Measurements from ENCODE around the gene BSG.

Gene BSG

GRCh38 chr19:593055-593454 is 20.7 kb downstream of the BSG start:
- no peak overlapping the region for H3K4me3 ChIP-seq (replicated peaks; ENCODE audit: low read depth, low read length)
- no peak for TF ChIP-seq CTCF (IDR thresholded peaks at IDR 0.05; ENCODE audit: low read length, missing control alignments)
- DNase-seq (ENCODE audit: low read depth) = no peak

GRCh38 chr19:593505-593904 is 21.1 kb downstream of the BSG start:
- no peak for DNase-seq (ENCODE audit: low read depth)
- H3K4me3 ChIP-seq (replicated peaks; ENCODE audit: low read depth, low read length) = no peak overlapping the region
- no peak for TF ChIP-seq CTCF (IDR thresholded peaks at IDR 0.05; ENCODE audit: low read length, missing control alignments)

DNA sequence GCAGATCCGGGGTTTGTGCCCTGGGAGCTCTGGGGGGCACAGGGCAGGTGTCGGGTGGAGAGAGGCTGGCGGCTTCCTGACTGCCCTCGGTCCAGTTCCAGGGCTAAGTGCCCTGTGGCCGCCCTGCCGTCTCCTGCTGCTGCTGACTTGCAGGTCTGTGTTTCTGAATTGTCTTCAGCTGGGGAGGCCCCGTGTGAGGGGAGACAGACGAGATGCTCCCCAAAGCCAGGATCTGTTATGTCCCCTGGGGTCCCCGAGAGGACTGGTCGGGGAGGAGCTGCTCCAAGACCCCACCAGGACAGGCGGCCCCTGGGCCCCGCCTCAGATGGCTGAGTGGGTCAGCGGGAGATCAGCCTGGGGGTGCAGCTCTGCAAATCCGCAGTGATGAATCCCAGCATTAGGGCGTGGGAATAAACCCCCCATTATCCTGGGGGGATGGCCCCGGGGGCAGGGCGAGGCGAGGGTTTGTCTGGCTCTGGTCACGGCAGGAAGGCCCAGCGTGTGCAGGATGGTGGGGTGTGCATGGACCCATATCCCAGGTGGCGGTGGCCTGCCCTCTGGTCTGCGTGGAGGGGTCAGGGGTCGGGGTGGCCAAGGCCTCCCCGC is 22.0 kb downstream of the BSG start:
- DNase-seq (ENCODE audit: low read depth) = no peak
- H3K4me3 ChIP-seq (replicated peaks; ENCODE audit: low read depth, low read length) = no peak overlapping the region
- TF ChIP-seq CTCF (IDR thresholded peaks at IDR 0.05; ENCODE audit: low read length, missing control alignments) = no peak

GRCh38 chr19:595326-596262 is 23.2 kb downstream of the BSG start:
- DNase-seq (ENCODE audit: low read depth) = no peak
- no peak for TF ChIP-seq CTCF (IDR thresholded peaks at IDR 0.05; ENCODE audit: low read length, missing control alignments)
- H3K4me3 ChIP-seq (replicated peaks; ENCODE audit: low read depth, low read length) = no peak overlapping the region

- no peak for TF ChIP-seq CTCF (IDR thresholded peaks at IDR 0.05; ENCODE audit: low read length, missing control alignments)
- no peak overlapping the region for H3K4me3 ChIP-seq (replicated peaks; ENCODE audit: low read depth, low read length)
- no peak for DNase-seq (ENCODE audit: low read depth)
These were observed 23.9 kb downstream of the BSG start for GRCh38 chr19:596263-596655.

DNA sequence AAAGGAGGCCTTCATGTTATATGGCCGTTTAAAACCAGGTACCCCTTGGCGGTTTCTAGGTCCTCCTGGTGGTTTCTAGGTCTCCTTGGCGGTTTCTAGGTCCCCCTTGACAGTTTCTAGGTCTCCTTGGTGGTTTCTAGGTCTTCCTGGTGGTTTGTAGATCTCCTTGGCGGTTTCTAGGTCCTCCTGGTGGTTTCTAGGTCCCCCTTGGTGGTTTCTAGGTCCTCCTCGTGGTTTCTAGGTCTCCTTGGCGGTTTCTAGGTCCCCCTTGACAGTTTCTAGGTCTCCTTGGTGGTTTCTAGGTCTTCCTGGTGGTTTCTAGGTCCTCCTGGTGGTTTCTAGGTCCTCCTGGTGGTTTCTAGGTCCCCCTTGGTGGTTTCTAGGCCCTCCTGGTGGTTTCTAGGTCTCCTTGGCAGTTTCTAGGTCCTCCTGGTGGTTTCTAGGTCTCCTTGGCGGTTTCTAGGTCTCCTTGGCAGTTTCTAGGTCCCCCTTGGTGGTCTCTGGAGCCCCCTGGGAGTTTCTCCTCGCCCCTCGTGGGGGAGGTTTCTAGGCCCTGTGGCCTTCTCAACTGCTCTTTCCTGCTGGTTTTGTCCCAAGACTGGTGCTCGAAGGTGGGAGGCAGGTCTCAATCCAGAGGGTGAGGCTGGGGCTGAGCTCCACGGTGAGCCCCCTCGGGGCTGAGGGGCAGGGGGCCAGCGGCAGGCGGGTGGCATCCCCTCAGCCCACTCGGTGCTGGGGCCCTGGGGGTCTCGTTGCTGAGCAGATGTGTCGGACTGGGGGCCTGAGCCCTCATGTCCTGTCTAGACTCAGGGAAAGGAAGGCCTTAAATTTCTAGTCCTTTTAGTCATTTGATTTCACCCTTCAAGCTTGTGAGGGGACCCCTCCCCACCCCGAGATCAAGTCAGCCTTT is 25.3 kb downstream of the BSG start:
- no peak overlapping the region for H3K4me3 ChIP-seq (replicated peaks; ENCODE audit: low read depth, low read length)

More for the DNA sequence above, 25.3 kb downstream of the BSG start:
- TF ChIP-seq CTCF (IDR thresholded peaks at IDR 0.05; ENCODE audit: low read length, missing control alignments) = no peak
- DNase-seq (ENCODE audit: low read depth) = no peak
